ENCODE data around the gene INSRR. TPM values are rescaled to one million over a fixed set of nuclear protein-coding genes. Genes with fewer than 3 reads are reported as not detected.

INSRR gene
- total and polyA plus RNA-seq, 2 of the 4 experiments (the other 2 are of a cell fraction), result not detected

DNA sequence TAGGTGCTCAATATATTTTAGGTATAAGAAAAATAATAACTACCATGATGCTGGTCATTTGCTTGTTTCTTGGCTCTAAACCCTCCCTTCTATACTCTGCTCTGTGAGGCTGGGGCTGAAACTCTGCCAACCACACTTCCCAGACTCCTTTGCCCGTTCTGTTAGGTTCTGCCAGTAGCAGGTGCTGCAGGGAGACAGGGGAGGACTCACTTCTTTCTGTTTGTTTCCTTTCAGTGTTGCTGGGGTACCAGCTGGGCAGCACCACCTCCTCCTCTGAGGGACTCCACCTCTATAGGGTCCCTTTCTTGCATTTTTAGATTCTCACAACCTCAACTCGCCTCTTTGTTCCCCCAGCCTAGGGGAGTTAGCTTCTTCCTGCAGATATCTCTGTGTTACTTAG lies 25.3 kb downstream of the INSRR start:
- DNase-seq, result no peak

More for the DNA sequence above, 25.3 kb downstream of the INSRR start:
- TF ChIP-seq NFE2L2 (IDR thresholded peaks at IDR 0.05; ENCODE audit: low read depth, low read length), result no peak
- TF ChIP-seq FOS (IDR thresholded peaks at IDR 0.05; ENCODE audit: low read depth, low read length), result no peak
- Histone ChIP-seq H3K4ac (ENCODE audit: low read depth, low read length) (no peak overlapping the region), H3K4me2 (ENCODE audit: low read depth, low read length) (no peak overlapping the region), H3K9ac (ENCODE audit: low read depth, low read length) (no peak overlapping the region), H2BK5ac (ENCODE audit: low read depth, low read length, poor library complexity, severe bottlenecking) (no peak overlapping the region), H3K14ac (replicated peaks; ENCODE audit: low read depth, low read length) (no peak overlapping the region), H2AK5ac (ENCODE audit: low read depth, low read length) (no peak overlapping the region), H3K18ac (ENCODE audit: low read depth, low read length) (no peak overlapping the region), H3K79me1 (ENCODE audit: low read depth in 1 of 2, low read length in 2 of 2) (no peaks in the 10 kb centered on the region), H3K27me3 (ENCODE audit: control insufficient read depth, insufficient read depth, low read length) (peaks cover 79% of the 10 kb centered on the region), H3K9me1 (ENCODE audit: insufficient read depth, low read length) (no peaks in the 10 kb centered on the region), H2BK120ac (ENCODE audit: low read depth, low read length) (no peak overlapping the region), H3K27ac (ENCODE audit: insufficient read depth, low read length) (no peak overlapping the region), H3K4me3 (ENCODE audit: insufficient read depth, low read depth, low read length) (no peak overlapping the region), H2AK9ac (replicated peaks; ENCODE audit: low read depth, low read length, poor library complexity) (no peak overlapping the region), H2AFZ (replicated peaks; ENCODE audit: low read length, poor library complexity) (no peak overlapping the region), H3K56ac (ENCODE audit: extremely low read depth, insufficient read depth, low read length) (no peak overlapping the region), H4K5ac (ENCODE audit: low read depth, low read length) (no peak overlapping the region), H4K20me1 (ENCODE audit: insufficient read depth, low read length) (no peaks in the 10 kb centered on the region), H3K36me3 (ENCODE audit: control insufficient read depth, insufficient read depth, low read length) (no peaks in the 10 kb centered on the region), H3K9me3 (ENCODE audit: control insufficient read depth, insufficient read depth, low read length) (no peaks in the 10 kb centered on the region), H2BK15ac (ENCODE audit: low read depth, low read length) (no peak overlapping the region), H4K8ac (ENCODE audit: low read depth in 2 of 2, low read length in 2 of 2) (no peak overlapping the region), H2BK20ac (ENCODE audit: low read depth, low read length) (no peak overlapping the region), H3K4me1 (ENCODE audit: control insufficient read depth, insufficient read depth, low read length) (no peaks in the 10 kb centered on the region), H3K23ac (ENCODE audit: low read depth, low read length) (no peak overlapping the region), H4K91ac (ENCODE audit: insufficient read depth, low read depth, low read length) (no peak overlapping the region)
- CTCF ChIA-PET, result interaction anchor here (1.2 kb wide), 1 partner anchor 26 kb away, joined by 3 read pairs; no protein-coding TSS in a partner anchor
- no CpG with 5 or more reads among the region's 2 CpGs for WGBS, 2 experiments (ENCODE audit: extremely low coverage in 2 of 2, insufficient read length in 1 of 2)
- no peak for ATAC-seq (ENCODE audit: low read depth)
- dilution Hi-C loops (cut with HindIII; ENCODE audit: low sequenced_read_pairs, unreplicated experiment) (no loop called here), in situ Hi-C loops (cut with MboI; ENCODE audit: low sequenced_read_pairs) (no loop called here), intact Hi-C loops (cut with micrococcal nuclease) (no loop called here)
- POLR2A ChIA-PET (ENCODE audit: unreplicated experiment), result no interaction called here
- no TSS peak for BruUV-seq (replicated peaks)

All from IMR-90 (cell line).